Measurements from ENCODE around the gene EEF1G.
"Not testable (repeated sequence)": the region's sequence is repeated elsewhere in the genome, so short reads cannot be mapped to it uniquely, and the experiment has no call there.

Gene EEF1G

DNA sequence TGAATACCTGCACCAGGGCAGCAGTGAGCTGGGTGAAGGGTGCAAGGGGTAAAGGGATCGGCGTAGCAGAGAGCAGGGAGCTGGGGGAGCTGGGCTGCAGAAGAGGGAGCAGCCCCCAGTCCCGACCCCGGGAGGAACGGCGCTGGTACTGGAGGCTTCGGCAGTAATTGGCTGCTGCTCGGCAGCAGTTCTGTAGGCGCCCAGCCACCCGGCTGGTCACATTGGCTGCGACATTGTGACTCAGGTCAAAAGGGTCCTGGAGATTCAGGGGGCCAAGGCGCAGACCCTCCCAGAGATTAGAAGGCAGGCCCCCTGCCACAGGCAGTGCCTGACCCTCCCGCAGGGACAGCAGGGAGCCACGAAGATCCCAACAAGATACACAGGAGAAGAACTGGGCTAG is 2.1 kb upstream of the EEF1G start:
- DNase-seq = no peak

GRCh38 chr11:62575156-62575555 is 1.5 kb upstream of the EEF1G start:
- DNase-seq = no peak

DNA sequence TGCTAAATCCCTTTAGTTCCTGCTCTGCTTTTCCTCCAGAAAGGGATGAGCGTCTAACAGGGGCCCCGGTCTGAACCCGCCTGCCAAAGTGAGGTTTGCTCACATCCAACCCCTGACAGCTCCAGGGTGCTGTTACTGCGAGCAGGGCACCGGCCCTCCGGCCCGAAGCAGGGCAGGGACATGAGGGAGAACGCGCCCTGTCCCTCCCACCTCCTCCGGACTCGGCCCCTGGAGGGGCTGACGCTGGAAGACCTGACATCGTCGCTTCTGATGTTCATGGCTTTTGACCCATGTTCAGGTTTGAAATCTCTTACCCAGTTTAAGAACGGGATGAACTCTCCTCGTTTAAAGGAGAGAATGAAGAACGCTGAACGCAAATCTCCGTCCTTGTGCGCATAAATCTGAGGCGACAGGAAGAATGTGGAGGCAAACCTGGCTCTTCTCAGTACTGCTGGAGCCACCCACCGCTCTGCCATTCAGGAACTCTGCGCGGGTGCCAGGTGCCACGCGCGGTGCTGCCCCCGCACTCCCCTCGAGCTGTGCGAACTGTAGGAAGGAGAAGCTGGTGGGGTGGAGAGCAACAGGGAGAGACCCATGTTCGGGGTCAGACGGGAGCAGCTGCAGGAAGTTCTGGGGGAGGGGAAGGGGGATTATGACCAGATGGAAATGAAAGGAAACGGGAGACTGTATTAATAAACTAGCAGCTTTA is 826 bp upstream of the EEF1G start:
- peak; percentile 40 for DNase-seq

DNA sequence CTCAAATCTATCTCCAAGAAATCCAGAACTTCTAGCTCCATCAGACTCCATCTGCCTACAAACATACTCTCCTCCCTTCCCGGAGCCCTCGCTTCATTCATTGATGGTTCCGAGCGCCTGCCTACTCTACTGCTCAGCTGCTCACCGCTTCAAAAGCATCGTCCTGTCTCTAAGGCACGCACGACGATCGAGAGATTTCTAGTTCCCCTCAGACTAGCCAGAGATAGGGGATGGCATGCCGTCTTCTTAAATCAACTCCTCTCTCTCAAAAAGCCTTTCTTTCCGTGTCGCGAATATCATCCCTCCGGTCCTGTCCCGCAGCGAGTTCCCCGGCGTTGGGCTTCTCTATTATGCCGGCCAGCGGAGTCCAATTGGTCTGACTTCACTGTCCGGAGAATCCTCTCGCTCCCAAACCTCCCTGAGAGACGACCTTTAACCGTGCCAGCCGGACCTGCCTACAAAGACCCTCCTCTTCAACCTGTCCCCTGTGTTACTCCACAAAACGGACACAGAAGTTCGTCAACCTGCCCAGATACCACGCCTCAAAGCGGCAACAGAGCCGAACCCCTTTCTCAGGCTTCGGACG is 592 bp downstream of the EEF1G start:
- DNase-seq = no peak

- DNase-seq = no peak
Measured at GRCh38 chr11:62572431-62572830, 1.3 kb downstream of the EEF1G start.

DNA sequence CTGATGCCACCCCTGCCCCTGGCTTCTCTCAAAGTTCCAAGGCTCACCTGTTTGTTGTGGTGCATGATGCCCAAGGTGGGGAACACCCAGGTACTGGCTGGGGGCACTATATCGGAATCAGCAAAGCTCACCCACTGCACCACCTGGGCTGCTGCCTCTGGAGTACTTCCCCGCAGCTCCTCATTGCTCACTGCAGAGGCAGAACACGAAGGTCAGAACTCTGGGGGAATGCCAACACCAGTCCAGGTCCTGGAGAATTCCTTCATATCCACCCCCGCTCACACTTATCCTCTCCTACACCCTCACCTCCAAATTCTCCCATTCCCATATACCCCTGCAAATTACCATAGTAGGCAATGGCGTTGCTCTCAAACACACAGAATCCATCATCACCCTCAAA is 2.2 kb downstream of the EEF1G start:
- DNase-seq = not testable (repeated sequence)

GRCh38 chr11:62570903-62571302 is 2.8 kb downstream of the EEF1G start:
- not testable (repeated sequence) for DNase-seq

GRCh38 chr11:62569611-62570010 is 4.1 kb downstream of the EEF1G start:
- DNase-seq = no peak

GRCh38 chr11:62567018-62567633 is 6.6 kb downstream of the EEF1G start:
- DNase-seq = no peak

- DNase-seq = no peak
Measured at GRCh38 chr11:62566247-62566646, 7.4 kb downstream of the EEF1G start.

DNA sequence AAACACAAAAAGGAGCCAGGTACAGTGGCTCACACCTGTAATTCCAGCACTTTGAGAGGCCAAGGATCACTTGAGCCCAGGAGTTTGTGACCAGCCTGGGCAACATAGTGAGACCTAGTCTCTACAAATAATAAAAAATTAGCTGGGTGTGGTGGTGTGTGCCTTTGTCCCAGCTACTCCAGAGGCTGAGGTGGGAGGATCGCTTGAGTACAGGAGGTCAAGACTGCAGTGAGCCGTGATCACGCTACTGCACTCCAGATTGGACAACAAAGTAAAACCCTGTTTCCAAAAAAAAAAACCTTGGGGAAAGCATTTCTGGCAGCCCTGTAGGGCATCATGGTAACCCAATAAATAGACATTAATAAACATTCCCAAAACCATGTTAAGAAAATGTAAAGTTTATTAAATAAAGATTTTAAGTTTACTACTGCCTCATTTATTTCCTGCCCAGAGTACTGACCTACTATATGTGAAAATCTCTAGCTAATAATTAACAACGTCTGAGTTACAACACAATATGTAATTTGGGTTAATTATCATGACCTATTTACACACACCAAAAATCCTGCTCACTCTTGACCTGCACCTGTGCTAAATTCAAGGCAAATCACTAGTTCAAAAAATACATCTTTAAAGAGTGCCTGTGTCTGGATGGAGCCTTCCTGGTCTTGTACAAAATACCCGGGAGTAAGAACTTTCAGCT is 8.4 kb downstream of the EEF1G start:
- no peak for DNase-seq

DNA sequence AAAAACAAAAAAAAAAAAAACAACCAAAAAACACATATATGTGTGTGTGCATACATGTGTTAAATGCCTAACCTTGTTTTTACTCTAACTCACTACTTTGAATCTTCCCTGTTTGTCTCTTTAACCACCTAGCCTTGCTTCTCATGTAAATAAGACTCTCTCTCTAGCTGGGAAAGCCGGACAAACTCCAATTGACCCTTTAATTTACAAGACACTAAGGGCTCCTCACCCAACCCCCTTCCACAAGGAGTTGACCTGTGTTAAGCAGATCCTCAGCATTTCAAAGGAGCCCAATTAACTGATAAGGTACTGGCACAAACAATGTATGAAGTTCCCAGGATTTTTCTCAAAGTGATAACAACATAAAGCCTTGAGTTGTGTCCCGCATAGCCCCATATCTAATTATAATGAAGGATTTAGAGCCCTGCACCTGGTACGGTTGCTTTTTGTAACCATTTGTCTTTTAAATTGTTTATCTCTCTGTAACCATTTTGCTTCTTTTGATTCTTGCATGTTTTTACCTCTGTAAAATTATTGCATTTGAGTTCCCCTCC is 11.9 kb downstream of the EEF1G start:
- DNase-seq = not testable (repeated sequence)

- peak; percentile 98 for DNase-seq
Measured at GRCh38 chr11:62560566-62561103, 13.1 kb downstream of the EEF1G start.

DNA sequence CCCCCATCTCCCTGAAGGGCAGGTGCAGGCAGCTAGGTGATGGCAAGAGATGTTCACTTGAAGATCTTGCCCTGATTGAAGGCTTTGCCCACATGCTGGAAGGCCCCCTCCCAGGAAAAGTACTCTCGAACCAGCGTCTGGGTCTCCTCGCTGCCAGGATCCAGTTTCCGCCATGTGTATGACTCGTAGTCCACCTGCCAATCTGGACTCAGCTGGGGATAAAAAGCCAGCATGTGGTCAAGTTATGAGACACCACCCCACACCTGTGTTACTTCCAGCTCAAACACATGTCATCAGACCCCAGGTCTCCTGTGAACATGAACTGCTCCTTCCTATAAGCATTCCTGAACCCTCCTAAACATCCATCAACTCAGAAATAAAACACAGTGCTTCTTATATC is 14.1 kb downstream of the EEF1G start:
- not testable (repeated sequence) for DNase-seq

DNA sequence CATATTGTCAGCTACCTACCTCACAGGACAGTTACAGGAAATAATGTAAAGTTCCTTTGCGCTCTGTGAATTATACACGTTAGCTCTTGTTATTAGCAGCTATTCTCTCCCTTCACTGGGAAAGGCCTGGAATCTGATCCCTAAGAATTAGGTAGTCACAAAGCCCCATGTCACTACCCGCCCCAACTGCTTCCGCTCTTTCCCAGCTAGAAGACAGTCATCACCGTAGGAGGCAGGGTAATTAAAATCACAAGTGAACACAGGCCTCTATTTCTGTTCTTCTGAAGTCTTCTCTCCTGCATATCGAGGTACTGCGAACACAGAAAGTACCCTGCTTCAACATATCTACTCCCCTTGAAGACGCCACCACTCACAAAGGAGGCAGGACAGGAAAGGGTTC is 14.5 kb downstream of the EEF1G start:
- no peak for DNase-seq

DNA sequence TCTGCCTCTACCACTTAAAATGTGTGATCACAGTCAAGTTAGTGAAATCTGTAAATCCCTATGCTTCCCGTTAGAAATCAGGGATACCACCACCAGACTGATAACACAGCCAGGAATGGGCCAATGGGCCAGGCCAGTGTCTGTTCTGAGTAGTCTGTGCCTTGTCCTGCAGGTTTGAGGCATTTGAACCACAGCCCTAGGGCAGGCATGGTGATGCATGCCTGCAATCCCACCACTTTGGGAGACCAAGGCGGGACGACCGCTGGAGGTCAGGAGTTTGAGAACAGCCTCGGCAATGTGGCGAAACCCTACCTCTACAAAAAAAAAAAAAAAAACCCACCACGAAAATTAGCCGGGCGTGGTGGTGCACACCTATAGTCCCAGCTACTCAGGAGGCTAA is 15.0 kb downstream of the EEF1G start:
- DNase-seq = no peak

DNA sequence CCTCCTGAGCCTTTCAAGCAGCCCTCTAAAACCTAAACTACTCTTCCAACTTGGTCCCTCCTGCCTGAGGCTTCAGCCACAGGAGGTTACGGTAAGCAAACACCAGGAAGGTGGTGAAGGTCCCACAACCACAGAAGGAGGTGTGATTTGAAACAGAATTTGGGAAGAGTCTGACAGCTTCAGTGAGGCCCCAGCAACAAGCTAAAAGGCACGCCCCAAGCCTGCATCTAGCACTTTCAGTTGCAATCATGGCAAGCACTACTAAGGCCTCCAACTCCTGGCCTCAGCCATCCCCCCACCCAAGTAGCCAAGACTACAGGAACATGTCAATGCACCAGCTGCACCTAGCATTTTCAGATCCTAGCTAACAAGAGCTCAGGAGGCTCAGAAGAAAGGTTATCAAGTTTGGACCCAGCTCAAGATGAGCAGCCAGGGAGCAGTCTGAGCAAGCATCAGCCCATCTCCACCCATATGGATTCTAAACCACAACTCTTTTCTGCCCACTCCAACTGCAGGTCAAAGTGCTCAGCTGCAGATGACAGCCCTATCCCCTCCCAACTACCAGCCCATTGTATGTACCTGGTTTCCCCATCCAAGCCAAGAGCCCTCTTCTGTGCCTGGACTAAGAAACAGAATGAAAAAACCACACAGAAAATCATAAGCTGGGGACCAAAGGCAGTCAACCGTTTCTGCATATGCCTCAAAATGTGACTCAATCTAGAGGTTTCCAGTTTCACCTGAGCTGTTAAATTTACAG is 16.6 kb downstream of the EEF1G start:
- no peak for DNase-seq

GRCh38 chr11:62556108-62556874 is 17.4 kb downstream of the EEF1G start:
- peak; percentile 95 for DNase-seq

DNA sequence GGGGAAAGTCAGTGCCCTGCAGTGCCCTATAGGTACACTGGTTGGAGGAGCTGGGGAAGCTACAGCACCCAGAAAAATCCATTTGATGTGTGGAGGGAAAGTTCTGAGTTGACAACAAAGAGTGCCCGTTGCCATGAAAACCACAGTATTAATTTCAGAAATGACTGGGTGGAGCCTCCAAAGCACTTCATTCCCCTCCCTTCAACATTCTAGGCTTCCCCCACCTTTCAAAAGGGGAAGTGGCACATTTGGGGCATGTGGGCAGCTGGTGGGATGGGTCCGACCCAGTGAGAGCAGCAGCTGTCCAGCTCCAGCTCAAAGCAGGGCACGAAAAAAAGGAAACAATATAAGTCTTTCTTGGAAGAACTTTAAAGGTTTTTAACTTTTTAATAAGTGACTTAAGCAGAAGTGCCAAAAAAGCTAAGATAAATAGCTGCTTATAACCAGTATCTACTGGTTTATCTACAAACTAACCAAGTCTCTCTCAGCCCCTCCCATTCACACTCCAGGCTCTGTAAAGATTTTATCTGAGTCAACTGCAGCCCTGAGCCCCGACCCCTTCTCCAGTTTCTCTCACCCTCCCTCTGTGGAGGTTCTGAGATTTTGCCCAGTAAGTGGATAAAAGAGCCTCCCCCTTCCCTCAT is 18.1 kb downstream of the EEF1G start:
- no peak for DNase-seq

DNA sequence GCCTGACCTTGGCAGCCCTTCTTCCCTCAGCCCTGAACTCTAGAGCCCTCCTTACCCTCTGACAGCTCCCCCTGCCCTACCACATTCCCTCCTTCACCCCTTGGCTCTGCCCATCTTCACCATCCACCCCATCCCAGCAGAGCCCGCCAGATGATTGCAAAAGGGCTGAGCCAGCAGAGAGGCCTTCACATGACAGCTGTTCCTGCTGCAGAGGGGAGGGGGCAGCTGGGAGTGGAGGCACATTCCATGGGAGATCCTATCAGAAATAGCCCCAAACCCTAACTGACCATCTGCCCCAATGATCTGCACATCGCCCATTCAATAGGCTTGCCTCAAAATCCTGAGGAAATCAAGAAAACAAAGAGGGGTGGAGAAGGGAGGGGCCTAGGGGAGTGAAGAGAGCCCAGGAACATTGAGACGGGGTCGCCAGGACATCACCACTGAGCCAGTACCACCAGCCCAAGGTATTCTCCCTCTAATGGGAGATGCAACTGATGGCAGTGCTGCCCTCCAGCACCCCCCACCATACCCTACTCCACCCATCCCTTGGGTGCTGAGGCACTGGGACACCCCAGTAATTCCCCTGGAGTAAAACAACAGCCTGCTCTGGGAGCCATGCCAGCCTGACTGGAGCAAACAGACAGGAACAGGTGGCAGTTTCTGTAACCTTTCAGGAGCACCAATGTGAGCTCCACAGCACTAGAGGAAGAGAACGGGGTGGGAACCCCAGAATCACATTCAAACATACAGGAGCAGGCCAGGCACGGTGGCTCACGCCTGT is 19.1 kb downstream of the EEF1G start:
- DNase-seq = no peak
